HG02610 (cell line): ENCODE results near the gene NCKAP5.

Experiments used
- ATAC-seq: cut with Tn5 transposase; IDR thresholded peaks from one replicate; pipeline ENCODE4 v1.9.1; 2021; ENCODE audit warnings: mild to moderate bottlenecking, moderate library complexity; ENCODE audit not compliant: unreplicated experiment

The NCKAP5 gene

DNA sequence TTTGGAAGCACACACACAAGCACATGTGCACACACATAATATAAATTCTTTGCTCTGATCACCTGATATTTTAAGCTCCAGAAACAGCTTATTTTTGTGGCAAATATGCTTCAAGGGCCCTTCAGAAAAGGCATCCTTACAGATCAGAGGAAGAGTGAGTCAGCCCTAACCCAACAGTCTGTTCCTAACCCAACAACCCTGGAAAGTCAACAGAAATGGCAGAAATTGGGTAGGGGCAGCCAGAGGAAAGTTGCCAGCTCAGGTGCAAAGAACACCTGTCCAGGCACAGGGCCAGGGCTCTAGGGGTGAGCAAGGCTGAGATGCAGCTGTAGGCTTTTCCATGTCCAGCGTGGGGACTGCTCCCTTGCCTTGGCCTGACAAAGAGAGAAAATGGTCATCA is 6.4 kb upstream of the NCKAP5 start:
- ATAC-seq, result no peak

DNA sequence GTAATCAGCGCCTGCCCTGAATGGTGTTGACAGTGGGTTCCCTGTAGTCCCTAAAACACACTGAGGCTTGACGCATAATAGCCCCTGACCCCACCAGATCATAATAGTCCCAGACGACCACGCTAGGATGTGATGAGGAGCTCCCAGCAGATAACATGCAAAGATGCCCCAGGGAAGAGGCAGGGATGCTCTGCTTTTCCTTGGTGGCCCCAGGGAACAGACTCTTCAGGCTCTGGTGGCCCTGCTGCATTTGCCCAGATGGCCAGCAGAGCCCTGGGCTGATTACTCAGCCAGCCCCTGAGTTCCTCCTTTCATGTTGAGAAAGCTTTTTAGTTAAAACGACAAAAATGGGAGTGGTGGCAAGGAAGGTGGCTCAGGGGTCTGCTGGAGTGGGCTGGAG is 5.9 kb upstream of the NCKAP5 start:
- ATAC-seq, result no peak

DNA sequence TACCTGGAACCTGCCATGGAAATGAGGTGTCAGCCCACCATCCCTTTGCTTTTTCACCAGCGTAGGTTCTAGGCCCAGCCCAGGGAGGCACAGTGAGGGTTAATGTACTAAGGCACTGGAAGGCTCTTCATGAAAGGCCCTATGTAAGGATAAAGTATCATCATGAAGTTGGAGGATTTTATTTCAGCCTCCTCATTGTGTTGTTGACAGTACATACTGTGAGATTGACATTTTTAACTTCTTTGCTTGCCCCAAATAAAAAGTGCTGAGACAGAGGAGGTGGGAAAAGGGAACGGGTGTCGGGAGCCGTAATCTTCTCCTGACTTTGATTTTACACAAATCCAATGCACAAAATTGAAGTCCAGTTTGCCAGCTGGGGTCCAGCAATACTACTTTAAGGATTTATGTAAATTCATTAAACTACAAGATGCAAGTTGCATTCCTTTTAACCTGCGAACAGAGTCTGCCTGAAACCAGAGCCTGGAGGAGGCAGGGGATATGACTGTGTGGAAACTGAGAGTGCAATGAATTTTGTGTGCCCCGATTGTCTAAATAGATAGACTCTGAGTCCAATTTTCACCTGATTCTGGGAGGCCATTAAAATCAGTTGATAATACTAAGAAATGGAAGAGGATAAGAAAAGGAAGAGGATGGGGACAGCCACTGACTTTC is 5.4 kb upstream of the NCKAP5 start:
- ATAC-seq, result no peak

DNA sequence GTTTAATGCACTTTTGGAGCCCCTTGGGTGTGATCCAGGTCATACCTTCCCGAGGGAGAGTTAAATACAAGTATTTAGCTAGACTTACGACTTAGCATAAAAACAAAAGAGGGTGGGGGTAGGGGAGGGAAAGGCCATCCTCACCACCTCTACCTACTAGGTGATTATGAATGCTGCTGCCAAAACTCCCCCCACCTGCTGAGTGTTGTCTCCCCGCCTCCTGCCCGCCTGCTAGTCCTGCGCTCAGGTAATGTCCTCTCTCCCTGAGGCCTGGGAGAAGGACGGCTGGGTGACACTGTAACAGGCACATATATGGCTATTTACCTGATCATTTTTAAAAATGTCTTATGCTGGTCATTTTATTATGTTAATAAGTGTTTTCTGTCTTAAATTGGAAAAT is 3.0 kb upstream of the NCKAP5 start:
- ATAC-seq, result no peak

DNA sequence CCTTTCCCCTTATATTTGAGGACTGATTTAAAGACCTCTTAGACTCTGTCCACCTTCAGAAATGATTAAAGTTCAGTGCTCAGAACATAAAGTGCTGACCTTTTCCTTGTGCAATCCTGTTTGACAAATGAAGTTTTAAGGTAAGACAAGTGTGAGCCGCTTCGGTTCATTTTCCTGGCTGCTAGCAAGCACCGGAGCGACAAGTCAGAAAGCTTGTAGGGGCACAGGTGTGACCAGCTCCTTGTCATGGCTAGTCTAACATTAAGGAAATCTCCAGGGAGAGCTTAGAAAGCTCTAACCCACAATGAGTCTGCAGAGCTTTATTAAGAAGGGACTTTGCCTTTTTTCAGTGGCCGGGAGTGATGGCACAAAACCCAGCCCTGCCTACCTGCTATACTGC is 2.3 kb upstream of the NCKAP5 start:
- no peak for ATAC-seq

DNA sequence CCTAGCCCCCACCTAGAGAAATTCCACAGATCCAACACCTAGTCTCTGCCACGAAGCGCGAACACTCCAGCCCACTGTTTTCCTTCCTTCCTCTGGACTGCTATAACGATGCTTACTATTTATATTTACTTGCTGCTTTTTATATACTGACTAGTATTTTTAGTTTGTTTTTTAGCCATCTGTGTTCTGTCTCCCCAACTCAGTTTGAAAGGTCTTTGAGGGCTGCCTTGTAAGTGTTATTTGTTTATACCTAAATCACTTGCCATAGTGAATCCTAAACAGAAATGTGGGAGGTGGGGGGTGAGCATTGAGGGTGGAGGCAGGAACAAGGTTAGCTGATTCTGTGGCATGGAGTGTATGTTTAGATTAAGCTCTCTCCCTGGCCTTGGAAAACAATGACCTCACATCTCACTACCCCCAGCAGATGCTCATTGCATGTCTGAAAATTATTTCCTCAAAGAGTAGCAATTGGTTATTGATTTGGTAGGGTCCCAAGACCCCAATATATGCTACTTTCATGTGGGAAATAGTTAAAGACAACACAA is 1.1 kb upstream of the NCKAP5 start:
- no peak for ATAC-seq

DNA sequence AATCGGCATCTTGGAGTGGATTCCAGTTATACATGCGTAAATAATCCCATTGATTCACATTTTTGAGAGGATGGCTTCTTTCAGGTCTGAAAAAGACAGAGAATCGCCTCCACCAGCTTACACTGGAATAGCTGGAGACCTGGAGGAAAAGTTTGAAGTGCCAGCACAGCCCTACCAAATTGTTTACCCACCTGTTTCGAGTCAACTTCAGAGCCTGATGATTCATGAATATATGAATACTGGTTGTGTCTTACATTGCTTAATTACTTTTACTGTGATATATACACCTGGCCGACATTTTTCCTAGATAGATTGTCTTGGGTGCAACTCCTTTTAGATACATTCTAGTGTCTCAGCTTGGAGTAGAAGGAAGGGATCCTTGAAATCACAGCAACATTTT is 335 bp upstream of the NCKAP5 start:
- no peak for ATAC-seq

DNA sequence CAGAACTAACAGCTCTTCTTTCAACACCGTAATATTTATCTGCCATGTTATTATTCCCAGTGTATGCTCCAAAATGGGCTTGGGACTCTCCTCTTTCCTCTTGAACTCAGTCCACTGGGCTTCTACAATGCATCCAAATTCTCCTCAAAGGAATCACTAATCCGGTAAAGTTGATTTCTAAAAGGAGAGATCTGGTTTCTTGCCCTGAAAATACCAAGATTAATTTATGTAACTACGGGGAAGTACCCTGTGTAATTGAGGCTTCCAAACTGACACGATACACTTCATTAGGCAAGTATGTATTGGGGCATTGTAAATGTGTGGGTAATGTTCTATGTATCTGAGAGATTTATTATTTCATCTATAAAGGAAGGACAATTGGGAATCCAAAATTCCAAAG is 5.7 kb downstream of the NCKAP5 start:
- ATAC-seq, result no peak

DNA sequence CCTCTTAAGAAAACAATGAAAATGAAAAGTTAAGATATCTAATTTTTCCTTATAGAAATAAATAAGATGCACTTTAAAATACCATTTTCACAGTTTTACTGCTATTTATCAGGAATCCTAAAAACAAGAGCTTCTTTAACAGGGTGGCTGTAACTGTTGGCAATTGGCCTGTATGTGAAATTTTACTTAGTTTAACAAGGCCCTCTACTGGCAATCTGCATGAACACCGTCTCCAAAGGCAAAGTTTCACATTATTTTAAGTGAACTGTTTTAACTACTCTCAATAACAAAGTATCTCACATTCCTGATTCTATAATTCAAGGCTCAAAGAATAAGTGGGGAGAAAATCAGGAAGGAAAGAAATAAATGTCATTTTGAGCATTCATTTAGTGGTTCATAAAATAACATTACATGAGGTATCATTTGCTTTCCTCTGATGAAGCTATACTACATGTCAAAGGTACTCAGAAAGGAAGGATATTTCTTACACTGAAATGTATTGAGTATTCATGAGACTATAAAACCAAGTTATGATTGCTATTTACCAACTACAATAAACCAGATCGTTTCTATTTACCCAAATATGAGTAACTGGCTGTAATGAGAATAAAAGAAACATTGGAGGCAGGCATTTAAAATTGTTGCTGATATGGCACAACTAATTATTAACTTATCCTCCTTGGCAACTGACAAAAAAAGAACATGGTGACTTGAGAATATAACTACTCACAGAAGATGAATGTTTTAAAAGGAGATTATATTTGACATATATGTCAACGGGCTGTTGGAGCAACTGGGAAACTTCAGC is 7.0 kb downstream of the NCKAP5 start:
- ATAC-seq, result peak; percentile 64

DNA sequence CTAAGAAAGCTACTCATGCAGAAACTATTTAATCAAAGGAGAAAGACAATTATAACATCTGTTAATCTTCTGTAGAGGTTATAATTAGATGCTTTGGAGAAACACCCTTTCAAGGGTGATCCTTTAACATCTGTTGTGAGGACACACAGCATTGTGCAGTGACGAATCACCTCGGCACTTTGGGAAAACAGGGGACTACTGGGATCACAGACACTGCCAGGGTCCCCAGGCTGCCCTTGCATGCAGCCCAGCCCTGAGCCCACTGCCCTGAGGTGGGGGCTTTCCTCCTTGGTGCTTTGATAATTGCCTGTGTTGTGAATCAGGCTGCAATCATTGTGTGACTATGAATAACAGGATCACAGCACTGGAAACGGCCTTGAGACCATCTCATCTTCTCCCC is 10.6 kb downstream of the NCKAP5 start:
- ATAC-seq, result no peak

DNA sequence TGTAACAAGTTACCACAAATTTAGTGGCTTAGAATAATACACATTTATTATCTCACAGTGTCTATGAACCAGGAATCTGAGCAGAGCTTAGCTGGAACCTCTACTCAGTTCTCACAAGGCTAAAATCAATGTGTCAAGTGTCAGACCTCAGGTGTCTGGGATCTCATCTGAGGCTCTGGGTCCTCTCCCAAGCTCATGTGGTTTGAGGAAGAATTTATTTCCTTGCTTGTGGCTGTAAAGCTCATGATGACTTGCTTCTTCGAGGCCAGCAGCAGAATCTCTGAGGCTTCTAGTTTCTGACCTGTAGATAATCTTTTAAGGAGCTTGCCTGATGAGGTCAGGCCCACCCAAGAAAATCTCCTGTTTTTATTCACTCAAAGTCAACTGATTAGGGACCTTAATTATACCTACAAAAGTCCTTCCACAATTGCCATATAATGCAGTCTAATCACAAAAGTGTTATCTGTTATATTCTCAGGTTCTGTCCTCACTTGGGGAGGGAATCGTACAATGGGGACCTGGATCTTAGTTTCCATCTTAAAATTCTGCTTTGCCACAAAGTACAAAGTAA is 14.3 kb downstream of the NCKAP5 start:
- ATAC-seq, result no peak

DNA sequence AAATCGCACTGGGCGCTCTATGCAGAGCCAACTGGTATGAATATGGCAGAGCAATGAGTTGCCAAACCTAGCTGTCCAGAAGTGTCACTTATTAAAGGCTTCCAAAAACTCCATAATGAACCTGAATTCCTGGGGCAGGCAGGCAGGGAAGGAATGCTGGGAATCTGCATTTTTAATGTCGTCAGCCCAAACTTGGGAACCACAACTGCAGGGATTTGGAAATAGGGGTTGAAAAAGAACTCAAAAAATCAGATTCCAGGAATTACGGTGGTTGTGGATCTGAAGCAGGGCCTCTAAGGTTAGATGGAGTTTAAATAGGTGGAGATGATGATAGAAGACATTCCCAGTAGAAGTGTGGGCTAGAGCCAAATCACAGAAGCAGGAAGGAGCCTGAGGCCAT is 15.0 kb downstream of the NCKAP5 start:
- no peak for ATAC-seq

DNA sequence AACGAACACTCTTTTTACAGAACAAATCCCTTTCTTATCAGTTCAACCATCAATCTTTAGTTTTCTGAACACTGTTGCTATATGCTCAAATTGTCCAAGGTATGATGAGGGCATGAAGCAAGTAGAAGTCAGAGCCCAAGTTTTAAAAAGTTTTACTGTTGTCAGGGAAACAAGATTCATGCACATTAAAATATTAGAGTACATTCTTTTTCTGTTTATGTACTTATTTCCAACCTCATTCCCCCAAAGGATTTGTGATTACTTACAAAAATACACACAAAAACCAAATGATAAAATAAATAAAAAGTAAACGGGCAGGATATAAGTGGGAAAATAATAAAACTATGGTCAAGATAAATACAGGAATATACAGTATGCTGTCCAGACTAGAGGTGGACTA is 15.4 kb downstream of the NCKAP5 start:
- no peak for ATAC-seq

DNA sequence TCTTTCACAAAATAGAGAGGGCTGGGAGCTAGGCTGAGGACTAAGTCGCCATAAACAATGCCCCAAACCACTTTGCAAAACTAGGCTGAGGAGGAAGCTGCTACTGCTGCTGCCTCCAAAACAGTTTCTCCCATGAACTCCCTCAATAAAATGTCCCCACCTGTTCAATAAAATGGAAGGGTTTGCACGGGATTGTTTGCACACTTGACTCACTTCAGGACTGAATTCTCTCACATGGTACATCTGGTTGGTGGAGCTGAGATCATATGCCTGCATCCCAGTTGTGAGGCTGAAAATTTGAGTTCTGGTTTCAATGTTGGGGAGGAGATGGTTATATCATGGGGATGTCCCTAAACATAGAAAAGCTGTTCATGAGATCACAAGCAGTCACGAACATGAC is 26.5 kb downstream of the NCKAP5 start:
- no peak for ATAC-seq

DNA sequence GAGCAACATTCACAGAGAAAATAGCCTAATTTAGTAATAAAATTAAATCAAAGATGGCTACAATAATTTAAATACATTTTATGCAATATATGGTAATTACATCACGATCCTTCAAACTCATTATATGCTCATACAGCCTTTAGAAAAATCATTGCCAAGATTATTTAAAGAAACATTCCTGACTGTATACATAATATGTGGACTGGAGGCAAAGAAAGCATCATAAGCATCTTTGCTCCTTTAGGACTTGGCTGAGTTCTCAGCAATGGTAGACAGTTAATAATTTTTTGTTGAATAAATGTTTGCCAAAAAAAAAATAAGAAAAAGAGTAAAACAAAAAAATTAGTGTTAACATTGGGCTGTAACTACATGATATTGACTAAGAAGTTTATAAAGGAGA is 26.9 kb downstream of the NCKAP5 start:
- ATAC-seq, result no peak

DNA sequence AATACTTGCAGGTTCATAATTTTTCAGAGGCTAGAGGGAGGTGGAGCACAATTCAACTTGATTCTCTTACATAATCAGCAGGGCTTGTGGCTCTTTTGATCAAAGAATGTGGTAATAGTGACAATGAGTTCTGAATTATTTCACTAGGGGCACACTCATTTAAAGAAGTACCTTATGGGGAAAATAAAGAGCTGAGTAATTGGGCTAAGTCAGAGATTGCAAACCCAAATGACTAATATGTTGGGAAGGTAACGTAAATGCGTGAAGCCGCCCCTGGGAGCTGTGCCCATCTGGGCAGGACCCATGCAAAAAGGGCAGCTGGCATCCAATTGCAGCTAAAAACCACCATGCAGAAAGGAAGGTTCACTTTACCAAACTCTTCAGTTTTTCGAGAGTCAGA is 35.3 kb downstream of the NCKAP5 start:
- no peak for ATAC-seq

DNA sequence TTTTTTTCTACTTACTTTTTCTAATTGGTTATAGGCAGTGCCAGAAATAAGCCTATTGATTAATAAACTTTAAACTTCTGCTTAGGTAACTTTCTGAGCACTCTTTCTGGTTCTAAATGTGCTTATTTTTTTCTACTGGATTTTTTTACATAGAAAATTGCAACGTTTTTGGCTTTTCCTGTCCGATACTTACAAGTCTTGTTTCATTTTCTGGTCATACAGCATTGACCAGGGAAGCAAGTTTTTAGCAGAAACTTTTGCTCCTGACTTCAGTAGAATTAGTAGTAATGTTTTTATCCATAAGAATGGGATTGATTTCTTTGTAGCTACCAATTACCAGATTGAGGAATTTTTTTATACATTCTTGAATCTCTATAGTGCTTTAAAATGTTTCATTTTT is 36.9 kb downstream of the NCKAP5 start:
- ATAC-seq, result no peak

DNA sequence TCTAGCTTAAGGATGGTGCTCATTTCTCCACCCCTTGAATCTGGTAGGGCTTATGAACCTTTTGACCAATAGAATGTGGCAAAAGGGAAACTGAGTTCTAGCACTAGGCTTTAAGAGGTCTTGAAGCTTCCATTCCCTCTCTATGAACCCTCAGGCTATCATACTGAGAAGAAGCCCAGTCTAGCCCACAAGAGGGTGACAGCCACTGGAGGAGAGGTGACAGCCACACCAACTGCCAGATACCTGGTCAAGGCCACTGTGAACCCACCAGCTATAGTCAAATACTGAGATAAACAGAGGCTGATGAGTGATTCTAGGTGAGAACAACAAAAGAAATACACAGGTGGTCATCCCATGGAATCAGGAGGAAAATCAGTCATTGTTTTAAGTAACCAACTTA is 37.6 kb downstream of the NCKAP5 start:
- no peak for ATAC-seq

DNA sequence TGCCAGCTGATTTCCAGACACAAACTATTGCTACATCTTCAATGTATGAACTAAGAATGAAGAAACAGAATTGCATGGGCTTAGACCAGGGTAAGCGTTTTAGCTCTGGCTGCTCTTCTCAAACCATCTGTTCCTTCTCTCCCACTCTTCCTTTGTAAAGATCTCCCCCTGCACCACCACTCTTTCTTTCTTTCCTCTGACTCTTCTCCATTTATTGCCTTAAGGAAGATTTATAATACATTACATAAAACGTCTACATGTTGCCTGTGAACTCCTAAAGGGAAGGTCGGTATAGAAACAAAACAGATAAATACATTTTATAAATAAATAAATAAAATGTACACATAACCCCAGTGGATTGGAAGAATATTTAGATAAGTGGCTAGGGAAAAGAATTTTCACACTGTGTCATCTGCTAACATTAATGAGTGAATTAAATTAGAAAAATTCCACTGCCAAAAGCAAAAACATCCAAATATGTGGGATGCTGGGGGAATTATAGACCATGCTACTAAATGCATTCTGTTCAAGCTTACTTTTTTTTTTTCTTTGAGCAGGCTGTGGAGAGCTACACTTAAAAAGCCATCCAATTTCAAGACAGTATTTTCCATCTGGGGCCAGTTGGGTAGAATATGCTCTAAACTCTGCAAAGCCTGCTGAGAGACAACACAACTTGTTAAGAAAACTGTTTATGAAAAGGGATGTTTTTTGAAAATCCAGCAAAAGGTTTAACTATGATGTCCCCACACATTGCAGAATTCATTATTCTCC is 41.5 kb downstream of the NCKAP5 start:
- no peak for ATAC-seq

DNA sequence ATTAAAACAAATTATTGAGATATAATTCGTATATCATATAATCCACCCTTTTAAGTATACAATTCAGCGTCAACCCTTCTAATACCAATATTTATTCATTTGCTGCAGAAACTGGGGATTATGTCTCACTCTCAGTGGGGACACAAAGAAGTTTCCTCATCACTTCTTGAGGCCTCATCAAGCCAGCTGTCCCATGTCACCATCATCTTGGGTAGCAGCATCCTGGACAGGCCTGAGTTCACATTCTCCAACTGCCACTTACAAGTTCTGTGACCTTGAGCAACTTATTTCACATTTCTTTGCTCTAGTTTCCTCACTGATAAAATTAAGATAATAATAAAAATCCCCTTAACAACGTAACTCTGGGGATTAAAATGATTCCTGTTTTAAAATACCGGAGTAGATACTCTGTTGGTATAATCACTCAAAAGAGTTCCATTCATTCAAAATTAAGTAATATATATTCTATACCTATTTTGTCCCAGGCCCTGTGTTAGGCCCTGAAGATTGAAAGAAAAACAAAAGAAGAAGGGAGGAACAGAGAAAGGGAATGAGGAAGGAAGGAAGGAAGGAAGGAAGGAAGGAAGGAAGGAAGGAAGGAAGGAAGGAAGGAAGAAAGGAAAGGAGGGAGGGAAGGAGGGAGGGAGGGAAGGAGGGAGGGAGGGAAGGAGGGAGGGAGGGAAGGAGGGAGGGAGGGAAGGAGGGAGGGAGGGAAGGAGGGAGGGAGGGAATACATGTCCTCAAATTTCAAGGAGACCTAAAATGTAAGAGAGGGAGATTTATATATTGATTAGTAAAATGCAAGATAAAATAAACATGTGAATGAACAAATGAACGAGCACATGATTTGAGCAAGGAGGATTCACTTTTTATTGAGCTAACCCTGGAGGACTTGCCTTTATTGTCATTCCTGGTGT is 42.4 kb downstream of the NCKAP5 start:
- no peak for ATAC-seq
